GM15510 (cell line): Measurements from ENCODE around the gene TNIK.

ENCODE experiments used
- POLR2A ChIP-seq: IDR thresholded peaks from 3 replicates; pipeline ENCODE4 v1.6.1; 2011; ENCODE audit warnings: borderline replicate concordance; ENCODE audit not compliant: insufficient read length; ENCODE audit errors: extremely low read depth

TNIK gene

DNA sequence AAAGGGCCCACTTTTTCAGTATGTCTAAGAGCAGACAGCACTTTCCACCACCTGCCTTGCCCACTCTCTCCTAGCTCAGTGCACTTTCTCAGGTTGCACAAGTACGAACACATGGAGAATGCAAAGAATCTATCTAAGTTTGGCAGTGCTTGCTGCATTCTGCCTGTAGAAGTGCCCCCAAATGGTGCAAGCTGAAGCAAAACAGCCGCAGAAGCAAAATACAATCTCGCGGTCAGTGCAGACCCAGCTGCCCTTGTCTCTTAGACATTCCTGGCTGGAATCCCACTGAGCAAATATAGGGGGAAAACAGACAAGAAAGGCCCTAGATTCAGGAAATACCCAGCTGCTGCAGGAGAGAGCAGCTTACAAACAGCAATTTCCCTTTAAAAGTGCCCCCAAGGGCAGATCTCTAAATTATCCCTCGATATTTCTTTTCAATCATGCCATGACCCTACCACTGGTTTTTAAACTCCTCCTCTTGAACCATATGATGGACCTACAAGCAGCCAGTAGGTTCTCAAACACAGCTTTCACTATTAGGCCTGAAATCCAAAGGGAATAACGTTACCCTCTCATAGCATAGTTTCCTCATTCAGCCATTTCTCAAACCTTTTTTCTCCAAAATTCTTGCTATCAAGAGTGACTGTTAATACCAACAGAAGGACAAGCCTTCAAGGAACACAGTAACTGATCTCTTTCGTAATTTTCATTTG lies 67.0 kb downstream of the TNIK start:
- no peak for TF ChIP-seq POLR2A

DNA sequence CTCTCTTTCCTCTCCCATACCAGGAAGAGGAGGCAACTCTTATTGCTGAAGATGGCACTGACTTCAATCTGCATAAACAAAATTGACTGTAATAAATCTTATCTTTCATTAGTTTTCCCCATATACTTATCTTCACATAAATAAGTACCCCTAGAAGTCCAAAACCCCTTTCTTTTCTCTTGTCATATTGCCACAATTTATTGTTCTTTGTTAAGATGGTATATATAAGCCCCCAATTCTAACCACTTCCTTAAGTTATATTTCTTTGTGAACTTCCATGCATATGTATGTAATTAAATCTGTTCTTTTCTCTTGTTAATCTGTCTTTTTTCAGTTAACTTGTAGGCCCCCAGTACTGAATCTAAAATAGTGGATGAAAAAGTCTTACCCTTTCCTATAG lies 68.8 kb downstream of the TNIK start:
- TF ChIP-seq POLR2A, result no peak

DNA sequence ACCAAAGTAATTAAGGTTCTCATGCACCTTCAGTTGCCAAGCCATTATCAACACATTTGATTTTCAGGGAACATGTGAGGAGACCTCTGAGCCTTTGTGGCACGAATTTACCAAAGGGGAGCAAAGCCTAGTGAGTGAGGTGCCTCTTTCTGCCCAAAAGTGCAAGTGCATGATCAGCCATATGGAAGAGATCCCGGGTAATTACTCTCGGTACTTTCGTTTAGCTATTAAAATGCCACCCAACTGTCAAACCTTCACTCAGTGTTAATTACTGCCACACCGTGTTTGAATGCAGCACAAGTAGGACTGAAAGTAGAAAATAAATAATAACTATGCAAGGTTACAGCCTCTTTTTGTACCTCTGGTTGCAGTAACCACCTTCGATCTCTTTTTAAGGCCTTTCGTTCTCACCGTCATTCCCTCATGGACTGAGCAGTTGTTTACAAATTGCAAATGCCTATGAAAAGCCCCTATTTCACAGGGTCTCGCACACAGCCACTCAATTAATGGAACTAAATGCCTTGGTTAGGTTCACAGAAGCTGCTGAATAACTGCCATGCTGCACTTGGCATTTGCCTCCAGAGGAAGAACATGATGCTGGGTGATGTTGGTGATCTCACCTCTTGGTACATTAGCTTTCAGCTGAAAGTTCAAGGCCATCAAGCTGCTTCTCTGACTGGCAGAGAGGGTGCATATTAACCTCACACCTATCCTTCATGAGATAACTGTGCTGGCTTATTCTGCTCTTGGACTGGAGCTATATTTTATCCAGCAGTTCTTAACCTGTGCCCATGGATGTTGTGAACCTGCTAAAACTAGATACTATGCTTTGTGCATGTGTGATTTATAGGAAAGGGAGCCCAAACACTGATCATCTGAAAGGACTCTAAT lies 69.9 kb downstream of the TNIK start:
- no peak for TF ChIP-seq POLR2A

DNA sequence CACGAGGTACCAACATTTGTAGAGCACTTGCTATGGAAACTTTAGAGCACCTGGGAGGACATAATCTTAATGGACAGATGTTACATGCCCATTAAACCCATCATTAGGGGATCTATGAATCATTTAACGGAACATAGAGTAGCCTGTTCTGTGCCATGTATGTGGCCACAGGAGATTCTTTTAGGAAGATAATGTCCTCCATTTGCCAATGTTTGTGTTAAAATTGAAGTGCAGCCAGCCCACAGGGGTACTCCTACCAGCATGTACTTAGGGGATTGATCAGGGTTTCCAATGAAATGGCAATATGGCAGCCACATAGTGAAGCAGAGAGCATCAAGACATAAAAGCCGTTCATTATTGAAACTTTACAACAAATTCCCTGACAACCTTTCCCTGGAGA lies 70.7 kb downstream of the TNIK start:
- no peak for TF ChIP-seq POLR2A

DNA sequence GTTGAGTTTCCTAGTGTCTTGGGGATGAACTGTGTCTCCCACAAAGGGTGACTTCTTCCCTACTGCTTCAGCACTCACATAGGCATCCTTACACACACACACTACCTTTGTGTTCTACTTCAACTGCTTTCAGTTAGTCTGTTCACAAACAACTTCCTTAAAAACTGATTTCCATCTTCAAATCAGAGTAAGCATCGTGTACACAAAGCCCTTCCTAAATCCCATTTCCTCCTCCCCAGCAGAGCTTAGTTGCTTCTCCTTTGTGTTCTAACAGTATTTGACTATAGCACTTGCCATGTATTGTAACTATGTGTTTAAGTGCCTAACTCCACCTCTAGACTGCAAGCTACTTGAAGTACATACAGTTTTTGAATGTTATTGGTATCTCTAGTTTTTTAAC lies 71.7 kb downstream of the TNIK start:
- no peak for TF ChIP-seq POLR2A

DNA sequence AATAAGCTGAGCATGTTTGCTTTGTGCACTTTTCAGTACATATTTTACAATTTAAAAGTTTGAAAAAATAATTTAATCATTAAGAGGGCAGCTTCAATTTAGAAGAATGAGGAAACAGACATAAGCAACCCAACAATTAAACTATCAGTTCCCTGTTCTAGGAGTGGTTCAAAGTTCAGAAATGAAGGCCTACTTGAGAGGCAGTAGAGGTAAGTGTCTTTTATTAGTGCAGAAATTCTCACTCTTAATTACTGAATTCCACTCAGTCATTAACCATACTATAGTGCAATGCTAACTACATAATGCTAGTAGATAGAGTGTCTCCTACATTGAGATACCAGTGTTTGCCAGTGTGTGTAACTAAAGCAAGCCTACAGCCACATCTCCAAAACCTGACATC lies 73.1 kb downstream of the TNIK start:
- no peak for TF ChIP-seq POLR2A

DNA sequence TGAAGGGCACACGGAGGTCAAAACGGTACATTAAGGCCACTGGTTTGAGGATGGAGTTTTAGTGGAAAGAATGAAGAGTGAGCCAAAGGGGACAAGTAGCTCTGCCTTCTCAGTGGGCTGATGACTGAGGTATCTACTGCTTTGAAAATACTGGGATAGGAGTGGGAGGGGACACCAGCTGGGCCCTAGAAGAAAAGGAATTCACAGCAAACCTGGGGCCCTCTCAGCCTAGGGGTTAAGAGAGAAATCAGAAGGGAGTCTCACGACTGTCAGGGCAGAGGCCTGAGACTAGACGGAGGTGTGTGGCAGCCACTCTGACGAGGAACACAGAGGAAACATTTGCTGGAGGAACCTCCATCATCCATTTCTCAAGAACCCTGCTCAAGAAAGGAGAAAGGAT lies 75.1 kb downstream of the TNIK start:
- no peak for TF ChIP-seq POLR2A

DNA sequence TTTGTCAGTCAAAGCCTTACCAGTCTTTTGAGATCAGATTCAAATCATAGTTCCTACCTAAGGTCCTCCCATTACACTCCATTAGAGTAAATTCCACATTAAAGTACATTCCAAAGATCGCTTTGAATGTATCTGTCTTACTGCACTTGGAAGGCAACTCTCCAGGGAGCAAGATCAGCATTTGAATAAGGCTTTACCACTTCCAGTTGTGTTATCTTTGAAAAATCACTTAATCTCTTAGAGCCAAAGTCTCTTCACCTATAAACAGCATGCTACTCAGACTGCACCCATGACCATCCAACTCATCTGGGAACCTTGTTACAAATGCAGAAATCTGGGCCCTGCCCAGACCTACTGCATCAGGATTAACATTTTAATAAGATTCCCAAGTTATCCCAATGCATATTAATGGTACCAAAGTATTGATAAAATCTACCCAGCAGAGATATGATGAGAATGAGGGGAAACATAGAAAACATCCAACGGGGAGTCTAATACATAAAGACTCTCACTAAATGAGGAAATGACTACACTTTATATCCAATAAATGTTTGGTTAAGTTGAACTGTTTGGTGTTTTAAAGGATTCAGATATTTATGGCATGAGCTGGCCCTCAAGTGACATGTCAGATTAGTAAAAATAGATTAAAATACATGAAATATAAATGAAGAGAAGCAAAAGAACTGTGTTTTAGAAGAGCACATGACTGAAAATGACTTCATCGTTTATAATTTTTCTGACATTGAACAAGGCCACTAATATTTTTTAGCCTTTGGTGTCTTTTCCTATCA lies 75.9 kb downstream of the TNIK start:
- TF ChIP-seq POLR2A, result no peak

DNA sequence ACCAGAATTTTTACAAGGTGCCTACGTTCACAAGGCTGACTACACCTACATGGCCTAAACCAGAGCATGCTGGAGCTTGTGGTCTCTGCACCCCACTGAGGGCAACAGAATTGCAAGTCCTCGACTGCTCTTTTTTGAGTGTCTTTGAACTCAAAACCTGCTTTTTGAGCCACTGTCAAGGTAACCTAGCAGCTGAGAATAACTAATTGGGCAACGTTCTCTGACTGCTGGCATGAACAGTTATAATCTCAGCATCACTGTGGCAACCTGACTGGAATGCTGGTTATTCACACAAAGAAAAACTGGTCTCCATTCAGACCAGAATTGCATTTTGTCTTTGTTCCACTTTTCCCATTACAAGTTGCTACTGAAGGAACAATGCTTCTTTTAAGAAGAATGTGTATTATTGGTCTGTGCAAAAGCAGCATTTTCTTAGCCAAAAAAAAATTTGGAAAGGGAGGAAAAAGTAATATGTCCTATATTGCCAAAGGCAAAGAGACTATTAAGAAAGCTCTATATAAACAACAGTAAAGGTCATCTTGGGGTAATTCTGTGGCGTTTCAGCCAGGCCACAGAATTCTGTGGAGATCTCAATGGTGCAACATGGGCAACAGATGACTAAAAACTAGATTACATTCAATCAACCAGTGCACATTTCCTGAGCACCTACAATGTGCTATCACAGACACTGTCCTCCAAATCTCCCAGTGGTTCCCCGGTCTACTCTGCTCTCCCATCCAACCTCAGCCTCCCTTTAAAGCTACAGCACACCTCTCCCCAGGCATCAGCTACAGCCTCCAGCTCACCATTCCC lies 76.8 kb downstream of the TNIK start:
- no peak for TF ChIP-seq POLR2A

DNA sequence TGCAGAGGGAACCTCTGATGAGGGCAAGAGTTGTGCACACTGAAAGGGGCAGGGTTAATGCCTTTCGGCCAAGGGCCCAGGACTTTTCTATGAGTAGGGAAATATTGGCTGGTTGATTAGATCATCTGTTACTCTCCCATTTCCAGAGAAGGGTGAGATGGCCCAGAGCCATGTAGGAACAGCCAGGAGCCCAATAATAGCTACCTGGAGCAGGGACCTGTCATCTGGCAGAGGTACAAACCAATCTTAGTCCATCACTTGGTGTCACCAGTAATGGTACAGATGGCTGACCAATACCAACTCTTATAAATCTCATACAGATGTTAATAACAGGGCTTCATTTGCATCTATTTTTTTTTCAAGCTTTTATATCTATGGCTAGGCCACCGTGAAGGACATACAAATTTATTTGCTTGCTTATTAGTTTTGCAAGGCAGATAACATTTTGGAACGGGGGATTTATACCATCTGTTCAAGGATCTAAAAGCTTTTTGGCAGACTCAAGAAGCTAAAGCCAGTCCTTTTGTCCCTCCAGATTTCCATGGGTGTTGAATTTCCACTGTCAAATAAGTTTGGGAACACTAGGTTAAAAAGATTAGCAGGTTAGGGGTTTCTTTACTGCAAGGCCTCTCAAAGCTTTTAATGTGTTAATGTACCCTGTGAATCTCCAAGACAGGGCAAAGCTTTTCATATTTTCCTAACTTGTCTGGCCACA lies 79.3 kb downstream of the TNIK start:
- no peak for TF ChIP-seq POLR2A

DNA sequence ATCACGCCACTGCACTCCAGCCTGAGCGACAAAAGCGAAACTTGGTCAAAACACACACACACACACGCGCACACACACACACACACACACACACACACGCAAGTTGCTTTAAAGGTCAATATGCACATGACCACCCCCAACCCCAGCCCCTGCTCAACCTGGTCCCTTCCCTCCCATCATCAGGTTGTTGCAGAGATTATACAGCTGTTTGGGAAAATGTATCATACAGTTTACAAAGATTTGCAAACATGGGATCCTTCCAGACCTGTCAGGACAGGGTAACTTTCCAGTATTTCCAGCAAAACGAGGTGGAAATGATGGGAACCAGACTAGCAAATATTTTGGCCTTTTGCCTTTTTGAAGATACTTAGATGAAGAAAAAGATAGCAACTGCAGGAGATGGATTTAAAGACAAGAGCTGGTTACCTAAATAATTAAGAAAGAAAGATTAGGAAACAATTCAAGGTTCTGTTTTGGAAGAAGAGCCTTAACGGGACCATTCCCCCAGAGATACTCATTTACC lies 80.2 kb downstream of the TNIK start:
- no peak for TF ChIP-seq POLR2A

DNA sequence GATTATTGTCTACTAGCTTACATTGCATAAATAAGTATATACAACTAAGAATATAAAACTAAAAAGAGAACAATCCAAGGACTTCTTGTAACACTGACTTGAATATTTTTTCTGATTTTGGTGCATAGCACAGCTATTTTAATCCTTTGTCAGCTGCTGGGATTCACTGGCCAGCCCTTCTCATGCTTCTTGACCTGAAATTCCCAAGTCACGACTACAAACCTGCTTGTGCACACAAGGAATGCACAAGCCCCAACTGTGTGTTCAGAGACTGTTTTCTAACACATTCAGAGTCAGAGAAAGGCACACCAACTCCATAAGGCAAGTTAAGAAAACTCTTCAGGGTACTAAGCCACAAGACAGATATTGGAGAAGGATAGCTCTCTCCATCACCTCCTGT lies 80.9 kb downstream of the TNIK start:
- TF ChIP-seq POLR2A, result no peak

DNA sequence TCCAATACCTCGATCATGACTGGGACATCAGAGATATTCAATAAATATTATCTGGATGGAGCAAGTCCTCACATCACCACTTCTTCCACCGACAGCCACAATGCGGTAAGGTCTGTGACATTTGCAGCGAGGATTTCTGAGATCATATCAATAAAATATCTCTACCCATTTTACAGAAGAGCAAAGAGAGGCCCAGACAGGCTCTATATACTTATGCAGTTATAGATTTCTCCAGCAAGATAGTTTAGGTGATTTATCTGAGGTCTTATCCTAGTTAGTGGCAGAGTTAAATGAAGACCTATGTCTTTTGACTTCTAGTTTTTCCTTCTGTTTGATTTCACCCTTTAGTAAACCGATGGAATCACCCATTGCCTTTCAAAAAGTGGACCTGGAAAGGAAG lies 81.6 kb downstream of the TNIK start:
- no peak for TF ChIP-seq POLR2A

DNA sequence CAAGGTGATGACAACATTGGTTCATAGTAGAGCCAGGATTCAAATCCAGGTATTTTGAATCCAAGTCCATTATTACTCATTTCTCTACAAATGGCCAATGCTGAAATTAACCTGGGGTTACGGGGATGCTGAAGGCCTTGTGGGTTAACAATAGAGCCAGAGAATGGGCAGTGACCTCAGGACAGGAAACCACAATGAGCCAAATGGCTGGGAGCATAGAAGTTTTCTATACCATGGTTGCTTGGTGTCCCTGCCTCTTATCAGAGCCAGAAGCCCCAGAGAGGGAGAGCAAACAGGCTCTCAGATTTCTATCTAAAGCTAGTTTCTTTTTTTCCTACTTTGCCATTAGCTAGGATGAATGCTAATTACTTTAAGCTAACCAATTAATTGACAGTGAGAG lies 82.3 kb downstream of the TNIK start:
- TF ChIP-seq POLR2A, result no peak

DNA sequence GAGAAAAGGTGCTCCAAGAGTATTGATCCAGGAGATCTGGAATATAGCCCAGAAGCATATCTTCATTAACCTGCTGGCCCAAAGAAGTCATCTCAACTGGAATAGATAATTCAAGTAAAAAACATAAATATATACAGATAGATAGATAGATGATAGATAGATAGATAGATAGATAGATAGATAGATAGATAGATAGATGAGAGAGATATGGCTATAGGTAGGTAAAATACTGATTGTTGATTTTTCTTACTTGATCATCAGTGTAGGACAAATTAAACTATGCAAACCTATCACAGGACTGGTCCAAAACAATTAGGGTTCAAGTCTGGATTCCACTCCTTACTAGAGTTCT lies 83.6 kb downstream of the TNIK start:
- no peak for TF ChIP-seq POLR2A
